HG03521 (cell line): Measurements from ENCODE around the gene ADK.
A peak's percentile ranks its signal among the peaks of the same experiment; 100 is the strongest.

ENCODE experiments used
- ATAC-seq: cut with Tn5 transposase; IDR thresholded peaks from one replicate; pipeline ENCODE4 v1.9.1; 2021; ENCODE audit warnings: mild to moderate bottlenecking, moderate library complexity; ENCODE audit not compliant: unreplicated experiment

The ADK gene

GRCh38 chr10:74585231-74586087, 434.4 kb downstream of the ADK start:
- peak; percentile 58 for ATAC-seq

DNA sequence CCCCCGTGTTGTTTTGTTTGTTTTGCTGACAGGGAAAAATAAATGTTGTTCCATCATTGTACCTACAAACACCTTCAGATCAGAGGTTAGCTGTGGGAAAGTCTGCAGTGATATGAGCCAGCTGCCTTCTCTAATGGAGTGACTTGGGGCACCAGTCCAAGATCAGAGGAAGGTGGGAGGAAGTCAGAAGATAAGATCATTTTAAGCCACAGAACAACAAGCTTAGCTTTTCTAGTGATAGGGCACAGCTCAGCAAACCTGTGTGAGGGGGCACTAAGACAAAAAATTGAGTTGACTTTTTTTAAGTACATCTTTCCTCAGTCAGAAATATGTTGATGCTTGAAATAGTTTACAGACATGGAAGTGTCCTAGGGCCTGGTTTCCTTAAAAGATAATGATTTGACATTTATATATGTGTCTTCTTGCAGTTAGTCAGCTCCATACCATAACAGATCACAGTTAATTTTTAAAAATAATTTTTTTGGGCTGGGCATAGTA, 435.1 kb downstream of the ADK start:
- ATAC-seq = no peak

DNA sequence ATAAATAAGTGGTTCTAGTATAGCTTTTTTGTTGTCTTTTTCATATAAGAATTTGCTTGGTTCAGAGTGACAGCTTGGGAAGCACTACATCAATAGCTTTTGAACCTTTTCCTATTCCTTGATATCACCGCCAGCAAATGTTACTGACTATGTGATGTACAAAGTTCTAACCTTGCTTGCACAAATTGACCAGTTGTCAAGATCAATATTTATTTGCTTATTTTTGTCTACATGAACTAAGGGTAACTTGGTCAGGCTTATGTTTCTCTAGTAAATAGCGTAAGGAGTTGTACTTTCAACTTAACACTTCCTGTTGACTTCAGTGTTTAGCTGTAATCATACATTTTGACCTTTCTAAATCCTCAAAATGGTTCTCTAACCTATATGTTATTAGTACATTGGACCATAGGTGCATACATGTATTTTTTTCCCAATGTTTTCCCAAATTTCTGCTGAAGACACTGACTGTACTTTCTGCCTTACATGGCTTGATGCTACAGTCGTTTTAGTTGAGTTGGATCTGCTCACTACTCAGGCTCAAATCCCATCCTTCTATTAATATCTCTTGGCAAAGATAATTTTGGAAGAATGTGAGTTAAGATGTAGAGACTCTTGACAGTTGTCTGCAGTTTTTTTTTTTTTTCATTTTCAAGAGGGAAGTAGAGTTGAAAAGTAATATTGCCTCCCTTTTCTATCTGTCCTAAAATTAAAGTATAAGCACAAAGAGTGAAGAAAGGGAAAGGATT, 436.3 kb downstream of the ADK start:
- no peak for ATAC-seq

DNA sequence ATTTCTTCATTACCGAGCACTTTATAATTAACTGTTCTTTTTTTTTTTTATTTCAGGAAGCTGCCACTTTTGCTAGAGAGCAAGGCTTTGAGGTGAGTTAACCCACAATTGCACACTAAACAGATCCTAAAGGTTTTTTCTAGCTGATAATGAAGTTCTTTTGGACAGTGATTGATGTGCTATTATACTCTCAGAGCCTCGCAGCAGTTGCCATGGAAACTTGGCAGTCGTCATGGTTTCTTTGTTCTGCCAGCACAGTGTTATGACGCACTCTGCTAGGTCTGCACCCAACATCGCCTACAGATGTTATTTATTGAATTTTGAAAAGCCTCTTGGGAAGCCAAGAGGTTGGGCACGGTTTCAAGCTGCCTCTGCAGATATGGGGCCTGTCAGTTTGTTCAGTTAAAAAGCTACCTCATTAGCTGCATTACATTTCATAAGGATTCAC, 438.2 kb downstream of the ADK start:
- ATAC-seq = no peak

GRCh38 chr10:74589851-74590250, 438.8 kb downstream of the ADK start:
- no peak for ATAC-seq

- ATAC-seq = no peak
These were observed 442.4 kb downstream of the ADK start for GRCh38 chr10:74593470-74593869.

DNA sequence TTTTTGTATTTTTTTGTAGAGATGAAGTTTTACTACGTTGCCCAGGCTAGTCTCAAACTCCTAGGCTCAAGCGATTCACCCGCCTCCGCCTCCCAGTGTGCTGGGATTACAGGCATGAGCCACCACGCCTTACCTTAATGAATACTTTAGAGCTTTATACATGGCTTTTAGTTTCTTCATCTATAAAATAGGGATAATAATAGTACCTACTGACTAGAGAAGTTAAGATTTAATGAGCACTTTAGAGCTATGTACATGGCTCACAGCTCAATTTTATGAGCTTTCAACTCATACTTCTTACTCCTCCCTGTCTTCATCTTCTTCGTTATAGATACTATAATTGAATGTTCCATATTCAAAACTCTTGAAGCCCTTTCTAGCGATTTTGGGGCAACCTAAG, 445.7 kb downstream of the ADK start:
- ATAC-seq = no peak

- no peak for ATAC-seq
These were observed 448.0 kb downstream of the ADK start for GRCh38 chr10:74598891-74599566.

DNA sequence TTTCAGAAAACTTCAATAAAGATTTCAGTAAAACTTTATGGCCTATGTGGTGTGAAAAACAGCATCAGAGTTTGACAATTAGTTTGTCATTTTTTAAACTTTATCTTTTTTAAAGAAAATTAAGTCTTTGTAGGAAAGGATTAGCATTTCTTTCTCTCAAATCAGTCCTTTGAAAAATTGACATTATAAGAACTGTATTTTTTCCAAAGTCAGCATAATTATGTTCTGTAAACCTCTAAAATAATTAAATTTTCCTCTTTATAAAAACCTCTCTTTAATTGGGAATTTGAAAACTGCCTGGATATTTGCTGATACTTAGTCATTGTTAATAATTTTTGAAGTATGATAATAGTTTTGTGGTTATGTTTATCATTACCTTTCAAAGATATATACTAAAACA, 448.7 kb downstream of the ADK start:
- no peak for ATAC-seq

DNA sequence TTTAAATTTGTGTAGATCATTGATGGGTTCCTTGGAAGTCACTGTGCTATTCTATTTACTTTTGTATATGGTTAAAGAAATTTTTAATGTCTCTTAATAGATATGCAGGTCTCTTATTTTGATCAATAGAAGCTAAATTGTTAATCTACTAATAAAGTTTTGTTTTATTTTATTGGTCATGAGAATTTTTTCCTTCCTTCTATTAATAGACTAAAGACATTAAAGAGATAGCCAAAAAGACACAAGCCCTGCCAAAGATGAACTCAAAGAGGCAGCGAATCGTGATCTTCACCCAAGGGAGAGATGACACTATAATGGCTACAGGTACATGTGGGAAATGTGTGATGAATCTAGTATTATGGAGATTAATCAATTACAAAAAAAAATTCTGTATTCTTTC, 449.1 kb downstream of the ADK start:
- ATAC-seq = no peak

- ATAC-seq = no peak
These were observed 451.6 kb downstream of the ADK start for GRCh38 chr10:74602576-74602975.

- no peak for ATAC-seq
These were observed 459.3 kb downstream of the ADK start for GRCh38 chr10:74610299-74610698.

DNA sequence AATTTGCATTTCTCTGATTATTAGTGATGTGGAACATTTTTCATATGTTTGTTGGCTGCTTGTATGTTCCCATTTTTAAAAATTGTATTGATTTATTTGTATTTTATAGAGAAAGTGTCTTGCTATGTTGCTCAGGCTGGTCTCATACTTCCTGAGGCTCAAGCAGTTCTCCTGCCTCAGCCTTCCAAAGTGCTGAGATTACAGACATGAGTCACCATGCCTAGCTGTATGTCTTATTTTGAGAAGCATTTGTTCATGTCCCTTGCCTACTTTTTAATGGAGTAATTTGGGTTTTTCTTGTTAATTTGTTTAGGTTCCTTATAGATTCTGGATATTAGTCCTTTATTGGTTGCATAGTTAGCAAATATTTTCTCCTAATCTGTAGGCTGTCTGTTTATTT, 461.2 kb downstream of the ADK start:
- ATAC-seq = no peak

GRCh38 chr10:74620626-74621025, 469.6 kb downstream of the ADK start:
- no peak for ATAC-seq

GRCh38 chr10:74623786-74624185, 472.8 kb downstream of the ADK start:
- ATAC-seq = no peak

GRCh38 chr10:74624501-74624900, 473.5 kb downstream of the ADK start:
- ATAC-seq = peak; percentile 40

- no peak for ATAC-seq
These were observed 477.1 kb downstream of the ADK start for GRCh38 chr10:74628136-74628535.

- ATAC-seq = no peak
These were observed 484.0 kb downstream of the ADK start for GRCh38 chr10:74634995-74635536.

GRCh38 chr10:74635655-74636054, 484.6 kb downstream of the ADK start:
- ATAC-seq = no peak

GRCh38 chr10:74637685-74638084, 486.7 kb downstream of the ADK start:
- no peak for ATAC-seq
